Adrenal gland (tissue), 12 donors: ENCODE results near the gene PRR12. TPM values are rescaled to one million over a fixed set of nuclear protein-coding genes. Genes with fewer than 3 reads are reported as not detected.

Experiments
- DNase-seq, 7 donors: peaks; one replicate each; pipeline ENCODE4 v3.0.0-alpha.2; 2019 to 2020
- H3K27ac ChIP-seq, 5 donors: fragments of 200-600 bp; sonication (generic) in 4 of 5; 1 replicate in 3 of 5; 2 replicates in 2 of 5; pipeline versions ENCODE4 v1.5.1 to v1.8.0; 2016 to 2020; ENCODE audit warnings: mild to moderate bottlenecking in 1 of 5
- H3K27me3 ChIP-seq: fragments of 200-600 bp; 2 replicates; pipeline ENCODE4 v1.8.0; 2021
- H3K36me3 ChIP-seq, 2 donors: fragments of 200-600 bp; replicated peaks in 1 of 2; 1 replicate in 1 of 2; 2 replicates in 1 of 2; pipeline versions ENCODE4 v1.5.1 to v1.8.0; 2018 to 2022
- H3K4me1 ChIP-seq, 2 donors: fragments of 200-600 bp; replicated peaks in 1 of 2; 1 replicate in 1 of 2; 2 replicates in 1 of 2; pipeline versions ENCODE4 v1.5.1 to v1.8.0; 2018 to 2021
- H3K4me3 ChIP-seq, 4 donors: fragments of 200-600 bp; sonication (generic) in 3 of 4; one replicate each; pipeline ENCODE4 v1.5.1; 2016 to 2018
- H3K9me3 ChIP-seq, 3 donors: fragments of 200-600 bp; sonication (generic) in 1 of 3; replicated peaks in 1 of 3; 1 replicate in 2 of 3; 2 replicates in 1 of 3; pipeline versions ENCODE4 v1.5.1 to v1.8.0; 2016 to 2021
- CTCF ChIP-seq, 6 experiments: fragments of 450-650 bp in 4 of 6; fragments of 200-600 bp in 2 of 6; sonication (generic) in 1 of 6; IDR thresholded peaks; 1 replicate in 5 of 6; 2 replicates in 1 of 6; pipeline versions ENCODE4 v1.5.1 to v1.8.0; 2016 to 2021; ENCODE audit warnings: antibody characterized with exemption in 6 of 6, mild to moderate bottlenecking in 2 of 6, moderate library complexity in 1 of 6
- POLR2A ChIP-seq, 2 donors: fragments of 450-650 bp; IDR thresholded peaks; one replicate each; pipeline ENCODE4 v1.6.1; 2017; ENCODE audit warnings: antibody characterized with exemption in 2 of 2, mild to moderate bottlenecking in 2 of 2, moderate library complexity in 1 of 2
- WGBS, 4 donors: extraction: QIAGEN DNeasy Blood & Tissue Kit in 2 of 4; methylation state at CpG; one replicate each; pipeline versions ENCODE4 v1.1.5 to v1.1.7; 2013 to 2017; 5-methylcytosine and 5-hydroxymethylcytosine counted together
- intact Hi-C, 2 donors: fragments of 100-400 bp; cut with DNase I; formaldehyde crosslinking; loops; one replicate each; pipeline versions ENCODE4 v1.14.1 to v1.15.0; 2022 to 2023
- polyA plus RNA-seq, 3 donors: library from polyadenylated mRNA; stranded (reverse); fragments of 200-250 nt in 2 of 3; fragments of 350-450 nt in 1 of 3; fragmentation: Illumina TruSeq in 1 of 3; extraction: RNeasy Lipid Tissue Mini Kit (QIAGEN cat#74804) in 1 of 3; gene quantifications; one replicate each; pipeline ENCODE4 v1.2.3, GENCODE V29; 2013 to 2014
- total RNA-seq, 9 donors: library from RNA; depleted of rRNA in 4 of 9; stranded (reverse); fragments of >200 nt in 4 of 9; fragments of 120-200 nt in 1 of 9; fragmentation: NEBNext Ultra II Directional in 1 of 9; extraction: Animal tissue kit (Norgen Biotek cat#: 25700) in 1 of 9; gene quantifications; one replicate each; pipeline versions ENCODE4 v1.1.0 to v1.2.4, GENCODE V29; 2013 to 2023
- donor health status: healthy with polysubstance abuse.
- donor health status: Bipolar disorder and iron deficiency.
- donor health status: DM: yes; HTN: yes; CAD: no.
- donor health status: DM: no; HTN: no; CAD: no.
- donor health status: DM: no; HTN: no; CAD: no.
- donor health status: DM: yes; HTN: yes; CAD: no.

Gene PRR12
- total and polyA plus RNA-seq, 12 donors: 2.9 to 49.8 (median 16.2) TPM

GRCh38 chr19:49556412-49557398, 34.3 kb upstream of the PRR12 start:
- Histone ChIP-seq H3K27ac (peak overlapping the region; percentile 47 to 89 (median 75)), H3K4me1 (peaks cover 11 to 19% of the 10 kb centered on the region in 2 donors), H3K4me3 (peak overlapping the region in 1 of 4 donors; percentile 35), H3K27me3 (no peaks in the 10 kb centered on the region), H3K36me3 (peaks cover 0 to 39% of the 10 kb centered on the region in 2 donors), H3K9me3 (no peaks in the 10 kb centered on the region)
- WGBS, 4 donors: 40 to 64% (median 53%) methylated on average over 14 to 66 of the region's 66 CpGs
- intact Hi-C loops: no loop called here
- TF ChIP-seq POLR2A (IDR thresholded peaks at IDR 0.05) (peak in 1 of 2 donors; percentile 37), CTCF (IDR thresholded peaks at IDR 0.05) (no peak)
- DNase-seq: peak; percentile 76 to 88 (median 82)

GRCh38 chr19:49557641-49558325, 33.2 kb upstream of the PRR12 start:
- intact Hi-C loops: no loop called here
- Histone ChIP-seq H3K27ac (peak overlapping the region in 1 of 5 donors; percentile 89), H3K4me3 (no peak overlapping the region), H3K27me3 (no peaks in the 10 kb centered on the region), H3K4me1 (peaks cover 11 to 22% of the 10 kb centered on the region in 2 donors), H3K36me3 (peaks cover 0 to 39% of the 10 kb centered on the region in 2 donors), H3K9me3 (no peaks in the 10 kb centered on the region)
- TF ChIP-seq CTCF (IDR thresholded peaks at IDR 0.05): no peak
- no peak for TF ChIP-seq POLR2A (IDR thresholded peaks at IDR 0.05)
- WGBS, 4 donors: 91 to 96% (median 93%) methylated on average over 15 to 18 of the region's 18 CpGs
- no peak for DNase-seq

GRCh38 chr19:49558591-49558990, 32.4 kb upstream of the PRR12 start:
- H3K27ac ChIP-seq: no peak overlapping the region
- peaks cover 11 to 30% of the 10 kb centered on the region in 2 donors for H3K4me1 ChIP-seq
- H3K36me3 ChIP-seq: peaks cover 0 to 39% of the 10 kb centered on the region in 2 donors
- no peak overlapping the region for H3K4me3 ChIP-seq
- no peaks in the 10 kb centered on the region for H3K27me3 ChIP-seq
- no peaks in the 10 kb centered on the region for H3K9me3 ChIP-seq
- 85 to 92% (median 88%) methylated on average over 7 of the region's 7 CpGs for WGBS, 4 donors
- TF ChIP-seq CTCF (IDR thresholded peaks at IDR 0.05) (no peak), POLR2A (IDR thresholded peaks at IDR 0.05) (no peak)
- intact Hi-C loops: no loop called here
- no peak for DNase-seq

GRCh38 chr19:49559443-49559842, 31.5 kb upstream of the PRR12 start:
- Histone ChIP-seq H3K36me3 (peaks cover 0 to 43% of the 10 kb centered on the region in 2 donors), H3K27me3 (no peaks in the 10 kb centered on the region), H3K27ac (no peak overlapping the region), H3K9me3 (no peaks in the 10 kb centered on the region), H3K4me1 (peaks cover 11 to 27% of the 10 kb centered on the region in 2 donors), H3K4me3 (no peak overlapping the region)
- 67 to 96% (median 89%) methylated on average over 3 of the region's 3 CpGs for WGBS, 4 donors
- DNase-seq: no peak
- intact Hi-C loops: no loop called here
- TF ChIP-seq POLR2A (IDR thresholded peaks at IDR 0.05) (no peak), CTCF (IDR thresholded peaks at IDR 0.05) (no peak)
